Measurements from ENCODE around the gene MYL5. TPM values are rescaled to one million over a fixed set of nuclear protein-coding genes. Genes with fewer than 3 reads are reported as not detected.
A peak's percentile ranks its signal among the peaks of the same experiment; 100 is the strongest.

The MYL5 gene
- total RNA-seq, 1 donor from 2014 or later, result 2.9 TPM

GRCh38 chr4:675036-675882, 917 bp downstream of the MYL5 start:
- Histone ChIP-seq H3K4me3 (ENCODE audit: low read depth, low read length) (peak overlapping the region; percentile 97), H3K36me3 (ENCODE audit: control insufficient read depth, insufficient read depth, low read length) (peaks cover 16% of the 10 kb centered on the region), H3K27me3 (ENCODE audit: control insufficient read depth, insufficient read depth, low read length) (no peaks in the 10 kb centered on the region)
- no peak for TF ChIP-seq CTCF (IDR thresholded peaks at IDR 0.05; ENCODE audit: insufficient read depth, low read length, severe bottlenecking)
- no peak for DNase-seq (ENCODE audit: low read depth)
- no peak for FAIRE-seq

DNA sequence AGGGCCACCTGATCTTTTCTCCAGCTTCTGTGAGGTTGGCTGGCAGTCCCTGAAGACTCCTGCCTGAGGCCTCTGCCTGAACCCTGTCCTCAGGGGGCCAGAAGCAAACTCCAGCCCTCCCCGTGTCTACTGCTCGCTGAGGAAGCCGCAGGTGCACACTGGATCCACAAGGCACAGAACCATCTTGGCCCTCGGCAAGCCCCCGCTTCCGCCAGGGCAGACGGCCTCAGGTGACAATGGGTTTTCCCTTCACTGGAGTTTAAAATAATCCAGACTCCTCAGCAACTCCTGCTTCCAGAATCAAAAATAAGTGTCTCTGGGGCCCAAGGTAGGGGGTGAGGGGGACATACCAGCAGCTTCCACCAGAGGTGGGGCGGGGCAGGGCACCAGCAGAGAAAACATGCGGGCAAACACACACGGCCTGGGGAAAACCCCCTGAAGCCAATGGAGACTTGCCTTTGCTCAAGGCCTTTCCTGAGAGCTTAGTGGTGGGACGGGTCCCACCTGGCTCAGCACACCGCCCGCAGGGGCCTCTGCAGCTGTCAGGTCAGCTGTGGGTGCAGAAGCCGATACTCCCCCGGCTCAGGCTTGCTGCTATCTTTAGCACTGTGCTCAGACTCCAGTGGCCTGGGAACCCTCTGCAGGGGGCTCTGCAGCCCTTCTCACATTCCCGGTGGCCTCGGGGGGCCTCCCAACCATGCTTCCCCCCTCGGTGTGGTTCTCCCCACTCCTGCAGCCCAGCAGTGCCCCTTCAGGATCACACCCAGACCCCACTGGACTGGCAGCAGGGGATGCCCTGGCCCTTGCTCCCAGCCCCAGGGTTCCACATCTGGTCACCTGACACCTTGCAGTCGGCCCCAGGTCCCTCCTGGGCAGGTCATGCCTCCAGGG, 1.9 kb downstream of the MYL5 start:
- DNase-seq (ENCODE audit: low read depth), result no peak
- TF ChIP-seq CTCF (IDR thresholded peaks at IDR 0.05; ENCODE audit: insufficient read depth, low read length, severe bottlenecking), result no peak
- no peak overlapping the region for H3K4me3 ChIP-seq (ENCODE audit: low read depth, low read length)
- H3K27me3 ChIP-seq (ENCODE audit: control insufficient read depth, insufficient read depth, low read length), result no peaks in the 10 kb centered on the region
- H3K36me3 ChIP-seq (ENCODE audit: control insufficient read depth, insufficient read depth, low read length), result peaks cover 13% of the 10 kb centered on the region
- FAIRE-seq, result no peak

- DNase-seq (ENCODE audit: low read depth), result no peak
- Histone ChIP-seq H3K36me3 (ENCODE audit: control insufficient read depth, insufficient read depth, low read length) (peaks cover 8% of the 10 kb centered on the region), H3K27me3 (ENCODE audit: control insufficient read depth, insufficient read depth, low read length) (no peaks in the 10 kb centered on the region), H3K4me3 (ENCODE audit: low read depth, low read length) (no peak overlapping the region)
- TF ChIP-seq CTCF (IDR thresholded peaks at IDR 0.05; ENCODE audit: insufficient read depth, low read length, severe bottlenecking), result no peak
- no peak for FAIRE-seq
Observed at GRCh38 chr4:676871-677235, 2.5 kb downstream of the MYL5 start.

GRCh38 chr4:677431-678293, 3.3 kb downstream of the MYL5 start:
- Histone ChIP-seq H3K27me3 (ENCODE audit: control insufficient read depth, insufficient read depth, low read length) (no peaks in the 10 kb centered on the region), H3K4me3 (ENCODE audit: low read depth, low read length) (no peak overlapping the region), H3K36me3 (ENCODE audit: control insufficient read depth, insufficient read depth, low read length) (peaks cover 4% of the 10 kb centered on the region)
- FAIRE-seq (peak; percentile 92), DNase-seq (ENCODE audit: low read depth) (peak; percentile 82)
- no peak for TF ChIP-seq CTCF (IDR thresholded peaks at IDR 0.05; ENCODE audit: insufficient read depth, low read length, severe bottlenecking)

DNA sequence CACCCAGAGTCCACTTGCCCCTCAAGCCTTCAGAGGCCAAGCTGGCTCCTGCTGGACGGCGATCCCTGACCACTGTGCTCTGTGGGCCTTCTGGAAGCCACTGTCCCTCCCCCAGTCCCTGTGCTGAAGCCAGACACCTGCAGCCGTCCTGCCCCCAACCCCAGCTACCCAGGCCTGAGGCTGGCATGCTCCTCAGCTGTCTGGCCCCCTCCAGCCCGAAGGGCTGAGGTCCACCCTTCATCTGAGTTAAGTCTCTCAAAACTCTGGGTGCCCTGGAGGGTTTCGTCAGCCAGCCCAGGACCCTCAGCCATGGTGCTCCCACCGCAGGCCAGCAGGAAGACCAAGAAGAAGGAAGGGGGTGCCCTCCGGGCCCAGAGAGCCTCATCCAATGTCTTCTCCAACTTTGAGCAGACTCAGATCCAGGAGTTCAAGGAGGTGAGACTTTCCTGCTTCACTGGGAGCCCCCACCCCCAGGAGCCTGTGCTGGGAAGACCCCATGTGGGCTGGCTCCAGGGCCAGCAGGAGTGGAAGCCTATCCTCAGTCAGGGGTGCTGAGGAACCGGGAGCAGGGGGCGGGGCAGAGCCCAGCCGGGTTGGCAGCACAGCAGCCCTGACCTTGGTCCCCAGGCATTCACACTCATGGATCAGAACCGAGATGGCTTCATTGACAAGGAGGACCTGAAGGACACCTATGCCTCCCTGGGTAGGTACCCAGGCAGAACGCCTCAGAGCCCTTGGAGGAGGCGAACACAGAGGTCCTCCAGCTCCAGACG, 4.2 kb downstream of the MYL5 start:
- DNase-seq (ENCODE audit: low read depth) (no peak), FAIRE-seq (no peak)
- no peak overlapping the region for H3K4me3 ChIP-seq (ENCODE audit: low read depth, low read length)
- H3K27me3 ChIP-seq (ENCODE audit: control insufficient read depth, insufficient read depth, low read length), result no peaks in the 10 kb centered on the region
- no peaks in the 10 kb centered on the region for H3K36me3 ChIP-seq (ENCODE audit: control insufficient read depth, insufficient read depth, low read length)
- TF ChIP-seq CTCF (IDR thresholded peaks at IDR 0.05; ENCODE audit: insufficient read depth, low read length, severe bottlenecking), result no peak

Measured in bronchial epithelial cell (primary cell).